ENCODE measurements around the gene WDR75.

The WDR75 gene

DNA sequence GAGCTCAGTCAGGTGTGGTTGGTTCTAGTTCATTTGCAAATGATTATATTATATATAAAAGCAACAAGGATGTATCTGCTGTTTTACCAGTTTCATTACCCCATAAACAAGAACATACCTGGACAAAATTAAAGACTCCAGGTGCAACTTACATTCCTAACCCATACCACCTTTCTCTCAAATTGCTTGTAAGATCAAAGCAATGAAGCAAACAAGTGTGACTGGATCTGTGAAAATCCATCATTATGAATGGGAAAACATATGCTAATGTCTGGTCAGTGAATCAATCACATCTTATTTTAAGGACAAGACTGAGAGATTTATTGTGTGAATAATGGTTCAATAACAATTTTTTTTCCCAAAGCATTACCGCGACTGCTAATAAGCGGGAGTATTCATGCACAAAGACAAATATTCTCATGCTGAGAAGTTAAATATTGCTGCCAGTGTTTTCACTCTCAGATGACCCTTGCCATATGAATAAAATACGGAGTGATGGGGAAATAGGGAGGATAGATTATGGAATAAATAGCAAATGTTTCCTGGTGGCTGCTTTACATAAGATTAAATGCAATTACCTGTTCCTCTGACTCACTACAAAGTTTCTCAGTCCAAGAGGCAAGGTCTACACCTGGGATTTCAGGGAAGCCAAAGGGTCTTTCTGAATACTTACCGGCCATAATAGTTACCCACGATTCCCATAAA, 59.3 kb downstream of the WDR75 start:
- no peak for DNase-seq (ENCODE audit: low spot score)

DNA sequence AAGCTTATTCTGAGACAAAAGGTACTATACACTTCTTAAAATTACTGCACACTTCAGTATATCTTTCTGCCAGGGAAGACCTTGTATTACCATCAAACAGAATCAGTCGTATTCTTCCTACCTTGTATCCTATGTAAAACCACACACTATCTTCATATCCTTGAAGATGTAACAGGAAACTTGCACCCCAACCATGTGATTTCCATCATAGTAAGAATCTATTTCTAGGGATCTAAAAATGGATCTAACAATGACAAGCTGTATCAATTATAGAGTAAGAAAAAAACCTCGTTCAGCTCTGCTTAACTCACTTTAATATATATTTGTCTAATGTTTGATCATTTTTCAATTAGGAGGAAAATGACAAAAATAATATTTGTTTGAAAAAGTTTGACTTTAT, 60.2 kb downstream of the WDR75 start:
- no peak for DNase-seq (ENCODE audit: low spot score)

DNA sequence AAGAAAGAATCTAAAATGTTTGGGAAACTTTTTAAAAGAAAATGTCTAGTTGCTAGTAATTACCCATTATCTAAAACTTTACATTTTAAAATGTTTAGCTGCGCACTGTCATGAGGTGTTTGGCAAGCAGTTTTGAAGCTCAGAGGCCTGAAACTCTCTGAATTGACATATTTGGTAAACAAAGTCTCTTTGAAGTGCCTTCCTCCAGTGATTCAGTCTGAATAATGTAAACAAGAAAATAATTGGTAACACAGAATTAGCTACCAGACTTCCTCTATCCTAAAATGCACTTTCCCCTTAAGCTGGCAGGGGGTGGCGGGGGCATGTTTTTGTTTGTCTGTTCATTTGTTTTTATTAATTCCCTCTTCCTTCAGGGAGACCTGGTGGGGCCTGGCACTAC, 61.4 kb downstream of the WDR75 start:
- DNase-seq (ENCODE audit: low spot score) = no peak

DNA sequence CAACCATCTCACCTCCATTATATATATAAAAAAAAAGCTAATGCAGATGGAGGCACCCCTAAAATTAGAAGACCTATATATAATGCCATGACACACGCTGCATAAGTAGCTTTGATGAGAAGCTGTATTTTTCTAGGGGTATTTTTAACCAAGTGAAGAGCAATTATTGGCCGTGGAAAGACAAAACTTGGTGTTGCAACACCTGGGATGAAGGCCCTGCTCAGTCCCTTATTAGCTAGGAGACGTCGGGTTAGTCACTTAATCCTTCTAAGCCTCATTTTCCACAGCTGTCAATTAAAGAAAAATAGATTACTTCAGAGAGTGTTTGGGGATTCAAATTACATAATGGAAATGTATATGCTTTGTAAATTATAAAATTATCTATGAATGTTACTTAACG, 63.0 kb downstream of the WDR75 start:
- no peak for DNase-seq (ENCODE audit: low spot score)

DNA sequence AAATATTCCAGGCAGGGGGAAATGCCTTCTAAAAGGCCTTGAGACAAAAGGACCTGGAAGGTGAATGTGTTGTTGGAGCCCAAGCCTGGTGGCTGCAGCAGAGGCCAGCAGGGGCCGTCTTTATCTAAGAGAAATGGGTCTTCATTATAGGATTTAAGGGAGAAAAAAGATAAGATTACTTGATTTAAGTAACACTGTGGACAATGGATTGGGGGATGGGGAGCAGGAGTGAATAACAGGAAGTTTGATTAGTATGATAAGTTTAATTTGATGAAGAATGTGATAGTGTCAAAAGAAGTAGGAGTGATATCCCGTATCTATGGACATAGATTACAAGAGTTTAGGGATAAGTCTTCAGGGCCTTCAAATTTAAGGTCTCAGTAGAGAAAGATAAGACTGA, 64.2 kb downstream of the WDR75 start:
- DNase-seq (ENCODE audit: low spot score) = no peak

DNA sequence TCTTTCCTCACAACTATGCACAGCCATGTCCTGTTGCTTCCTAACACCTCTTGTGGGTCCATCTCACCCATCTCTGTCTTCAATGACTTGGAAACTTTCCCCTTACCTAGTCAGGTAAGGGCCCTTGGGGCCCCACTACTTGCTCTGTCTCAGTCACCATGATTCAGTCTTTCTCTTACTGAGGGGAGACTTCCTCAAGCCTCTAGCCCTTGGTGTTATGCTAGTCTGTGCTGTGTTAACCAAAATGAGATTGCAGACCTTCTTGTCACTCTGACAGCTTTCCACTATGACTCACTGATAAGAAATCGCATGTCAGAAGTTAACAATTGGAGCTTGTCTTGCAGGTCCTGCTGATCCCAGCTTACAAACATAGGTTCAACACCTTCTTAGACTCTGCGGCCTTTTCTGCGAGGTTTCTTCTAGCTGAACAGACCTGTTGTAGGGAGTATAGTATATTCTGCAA, 65.3 kb downstream of the WDR75 start:
- no peak for DNase-seq (ENCODE audit: low spot score)

DNA sequence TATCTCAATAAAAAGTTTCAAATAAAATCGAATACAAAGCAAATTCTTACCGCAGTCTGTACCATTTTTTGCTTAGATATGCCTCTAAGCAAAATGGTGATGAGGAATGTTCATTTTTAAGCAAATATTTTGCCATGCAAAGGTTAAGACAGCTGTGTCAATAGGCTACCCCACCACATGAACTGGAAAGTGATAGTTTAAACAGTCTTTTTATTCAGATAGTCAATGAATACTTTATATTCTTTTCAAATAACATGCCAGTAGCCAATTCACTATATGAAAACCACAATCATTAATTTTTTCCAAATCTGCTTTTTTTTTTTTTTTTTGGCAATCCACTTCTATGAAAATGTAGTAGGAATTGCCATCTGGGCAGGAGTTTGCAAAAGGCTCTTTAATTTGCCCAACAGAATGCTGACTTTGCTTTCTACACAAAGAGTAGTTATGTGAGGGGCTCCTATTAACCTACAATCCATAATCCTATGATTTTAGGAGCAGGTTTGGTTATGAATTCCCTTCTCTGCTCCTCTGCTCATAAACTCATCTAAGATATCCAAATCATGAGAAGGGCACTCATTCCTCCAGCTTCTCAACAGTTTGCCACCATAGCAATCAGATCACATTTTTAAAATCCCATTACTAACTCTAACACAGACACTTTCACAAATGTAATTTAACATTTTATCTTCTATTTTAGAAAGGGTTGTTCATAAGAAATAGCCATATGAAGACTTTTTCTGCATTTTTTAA, 70.1 kb downstream of the WDR75 start:
- DNase-seq (ENCODE audit: low spot score) = no peak

DNA sequence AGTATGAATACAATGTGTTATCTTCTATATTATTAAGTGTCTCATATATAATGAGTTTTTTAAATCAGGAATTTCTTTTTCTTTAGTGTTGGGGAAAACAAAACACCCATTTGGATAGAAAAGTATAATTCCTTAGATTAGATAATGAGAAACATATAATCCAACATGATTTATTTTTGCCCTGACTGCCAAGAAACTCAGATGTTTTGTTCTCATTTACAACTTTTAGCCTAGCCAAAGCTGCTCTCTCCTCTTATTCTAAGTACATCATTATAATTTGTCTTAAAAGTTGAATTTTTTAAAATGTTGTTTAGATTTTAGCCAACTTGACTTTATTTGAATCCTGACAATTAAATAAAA, 70.7 kb downstream of the WDR75 start:
- no peak for DNase-seq (ENCODE audit: low spot score)

DNA sequence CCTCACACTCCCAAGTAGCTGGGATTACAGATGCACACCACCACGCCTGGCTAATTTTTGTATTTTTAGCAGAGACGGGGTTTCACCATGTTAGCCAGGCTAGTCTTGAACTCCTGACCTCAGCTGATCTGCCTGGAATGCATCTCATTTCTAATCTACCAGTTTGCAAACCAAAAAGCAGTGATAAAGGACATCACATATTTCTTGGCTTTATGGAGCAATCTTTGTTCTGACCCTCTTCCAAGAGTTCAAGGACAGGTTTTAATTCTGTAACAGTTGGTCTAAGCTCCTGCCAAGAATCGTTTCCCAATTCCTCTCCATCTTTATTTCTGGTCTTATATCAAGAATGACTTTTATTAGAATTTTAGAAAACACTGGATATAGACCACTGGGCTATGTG, 71.6 kb downstream of the WDR75 start:
- no peak for DNase-seq (ENCODE audit: low spot score)

DNA sequence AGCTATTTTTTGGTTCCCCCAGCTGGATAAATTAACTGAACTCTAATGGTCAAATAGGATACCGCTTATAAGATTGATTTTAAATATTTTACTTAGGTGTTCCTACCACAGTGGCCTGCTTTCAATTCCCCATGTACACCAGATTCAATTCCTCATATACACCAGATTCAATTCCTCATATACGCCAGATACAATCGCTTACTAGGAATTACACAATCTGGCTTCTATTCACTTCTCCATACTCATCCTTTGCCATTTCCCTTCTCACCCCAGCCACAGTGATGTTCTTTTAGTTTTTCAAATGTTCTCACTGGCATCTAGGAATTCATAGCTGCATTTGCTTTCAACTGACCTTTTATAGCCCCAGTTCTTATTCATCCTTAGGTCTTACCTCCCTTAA, 72.8 kb downstream of the WDR75 start:
- DNase-seq (ENCODE audit: low spot score) = no peak

DNA sequence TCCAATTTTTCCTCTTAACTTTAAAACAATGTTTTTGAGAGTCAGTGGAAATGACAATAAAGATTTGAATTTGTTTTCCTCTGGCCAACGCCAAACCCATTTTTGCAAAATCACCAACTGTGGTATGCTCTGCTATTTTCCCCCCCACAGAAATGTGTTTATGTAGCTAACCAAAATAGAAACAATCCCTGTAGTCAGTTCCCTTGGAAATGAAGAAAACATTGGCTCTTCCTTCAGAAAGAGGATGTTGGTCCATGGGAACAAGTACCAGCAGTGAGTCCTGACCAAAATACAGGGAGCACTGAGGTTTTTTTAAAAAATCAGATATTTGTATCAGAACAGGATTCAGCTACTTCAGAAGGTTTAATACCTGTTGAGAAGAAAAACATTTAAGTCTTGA, 74.0 kb downstream of the WDR75 start:
- DNase-seq (ENCODE audit: low spot score) = no peak

DNA sequence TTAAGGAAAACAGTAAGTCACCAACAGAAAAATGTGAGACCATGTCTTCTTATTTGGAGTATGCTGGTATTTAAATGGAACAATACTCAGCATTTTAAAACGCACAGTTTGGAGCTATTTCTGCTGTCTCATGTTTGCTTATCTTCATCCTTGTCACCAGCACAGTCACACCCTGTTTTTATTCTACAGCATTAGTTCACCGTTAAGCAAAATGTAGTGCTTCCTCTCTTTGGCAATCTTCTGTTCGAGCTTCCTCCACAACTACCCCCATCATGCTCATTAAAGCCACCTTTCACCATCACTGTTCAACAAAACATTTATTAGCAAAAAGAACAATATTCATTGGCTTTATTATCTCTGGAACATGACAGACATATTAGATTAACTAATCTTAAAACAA, 75.3 kb downstream of the WDR75 start:
- no peak for DNase-seq (ENCODE audit: low spot score)

DNA sequence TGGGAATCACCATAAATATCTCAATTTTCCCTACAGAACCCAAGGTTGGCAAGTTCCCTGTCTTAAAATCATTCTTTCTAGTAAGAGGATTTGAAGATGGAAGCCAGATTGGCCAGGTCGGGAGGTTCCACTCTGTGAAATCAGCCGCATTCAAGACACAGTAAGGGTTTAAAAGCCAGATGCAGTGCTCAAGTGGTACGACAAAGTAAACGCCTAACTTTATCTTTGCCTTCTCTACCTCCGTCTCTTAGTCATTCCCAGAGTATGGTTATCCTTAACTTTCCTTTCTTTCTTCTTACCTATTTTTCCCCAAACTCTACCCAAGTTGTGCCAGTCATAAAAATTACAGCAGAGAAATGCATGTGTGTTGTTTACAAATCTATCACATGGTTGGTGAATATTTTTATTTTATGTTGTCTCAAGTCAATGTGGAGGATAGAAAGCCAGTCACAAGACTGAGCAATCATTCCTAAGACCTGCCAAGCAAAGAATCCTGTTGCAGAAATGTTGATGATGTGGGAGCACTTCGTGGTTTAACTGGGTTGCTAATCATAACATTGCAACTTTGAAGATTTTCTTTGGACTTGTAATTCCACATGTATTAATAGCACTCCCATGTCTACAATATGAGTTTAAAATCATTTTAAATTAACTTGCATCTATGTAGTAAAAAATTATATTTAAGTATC, 76.7 kb downstream of the WDR75 start:
- no peak for DNase-seq (ENCODE audit: low spot score)

DNA sequence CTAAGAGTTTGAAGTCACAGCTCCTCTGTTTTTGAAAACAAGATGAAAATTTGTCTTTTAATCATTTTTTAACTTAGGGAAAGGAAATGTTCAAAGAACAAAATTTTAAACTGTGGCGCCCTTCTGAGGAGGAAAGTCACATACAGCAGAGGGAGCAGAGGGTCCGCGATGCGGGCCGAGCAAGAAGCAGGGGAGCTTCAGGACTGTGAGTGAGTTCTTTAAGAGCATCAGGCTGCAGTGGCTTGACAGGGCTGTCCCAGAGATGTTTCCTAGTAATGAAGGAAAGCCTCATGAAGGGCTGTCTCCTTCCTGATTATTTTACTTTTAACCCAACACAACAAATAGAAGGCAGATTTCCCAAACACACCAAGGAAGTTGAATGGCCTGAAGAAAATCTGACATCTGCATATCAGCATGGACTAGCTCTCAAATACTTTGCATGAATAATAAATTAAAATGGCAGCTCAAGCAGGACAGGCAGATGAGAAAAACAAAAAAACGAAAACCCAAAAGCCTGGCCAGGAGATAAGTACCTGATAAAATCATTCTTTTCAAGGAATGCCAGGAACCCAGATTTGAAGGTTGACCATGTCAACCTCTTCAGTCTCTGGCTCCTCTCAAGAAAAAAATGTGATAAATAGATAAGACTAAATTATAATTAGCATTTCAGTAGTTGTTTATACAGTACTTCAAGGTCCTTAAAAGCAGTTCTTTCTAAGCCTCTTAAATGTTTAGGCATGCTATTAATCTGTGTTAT, 78.5 kb downstream of the WDR75 start:
- no peak for DNase-seq (ENCODE audit: low spot score)

DNA sequence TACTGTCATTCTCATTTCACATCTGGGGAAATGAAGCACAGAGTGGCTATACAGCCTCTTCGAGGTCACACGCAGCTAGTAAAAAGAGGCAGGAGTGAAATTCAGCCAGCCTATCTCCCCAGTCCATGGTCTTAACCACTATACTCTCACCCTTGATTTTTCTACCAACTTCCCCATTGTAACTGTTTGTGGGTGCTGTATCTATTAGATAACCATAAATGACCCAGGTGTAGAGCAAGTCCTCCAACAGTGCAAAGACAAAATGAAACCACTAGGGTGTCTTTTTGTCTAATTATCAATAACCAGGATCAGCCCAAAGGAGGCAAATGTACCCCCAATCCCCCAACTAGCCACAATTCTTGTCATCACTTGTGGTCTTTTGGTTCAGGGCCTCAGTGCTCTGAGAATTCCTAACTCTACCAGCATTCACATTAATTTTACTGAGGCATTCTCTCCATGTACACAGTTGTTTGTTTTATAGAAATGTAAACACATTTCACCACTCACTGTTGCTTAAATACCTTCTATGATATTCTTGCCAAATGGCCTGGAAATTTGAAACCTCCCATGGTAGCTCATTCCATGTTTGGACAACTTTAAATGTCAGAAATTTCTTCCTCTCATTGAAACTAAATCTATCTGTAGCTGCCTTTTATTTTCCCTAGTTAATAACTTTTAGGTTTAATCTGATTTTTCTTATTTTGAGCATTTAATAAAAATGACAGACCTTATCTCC, 80.6 kb downstream of the WDR75 start:
- no peak for DNase-seq (ENCODE audit: low spot score)

DNA sequence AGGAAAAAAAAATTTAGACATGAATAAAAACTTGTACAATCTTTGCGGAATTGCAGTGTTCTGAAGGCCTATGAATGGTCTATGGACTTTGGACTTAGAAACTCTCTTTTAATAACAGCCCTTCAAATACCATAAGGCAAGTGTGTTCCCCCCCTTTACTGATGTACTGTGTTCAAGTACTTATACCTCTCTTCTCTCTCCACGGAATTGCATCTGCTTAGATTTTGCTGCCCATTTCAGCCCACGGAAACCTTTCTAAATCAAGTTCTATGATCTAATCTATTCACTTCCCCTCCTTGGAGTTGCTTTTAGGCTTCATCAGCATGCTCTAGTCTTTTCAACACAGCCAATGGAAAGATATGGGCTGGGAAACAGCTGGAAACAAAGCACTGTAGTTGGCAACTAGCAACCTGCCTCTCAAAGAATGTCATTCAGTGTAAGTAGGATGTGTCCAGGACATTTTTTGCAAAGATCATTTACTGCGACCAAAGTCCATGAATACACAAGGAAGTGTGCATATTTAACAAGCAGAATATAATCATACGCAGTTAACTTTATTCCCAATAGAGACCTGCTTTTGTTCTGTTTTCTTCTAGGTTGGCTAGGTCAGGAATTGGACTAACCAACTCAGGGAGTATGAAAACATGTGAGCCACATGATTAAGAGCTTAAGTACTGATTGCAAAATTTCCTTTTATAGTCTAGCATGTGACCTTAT, 81.3 kb downstream of the WDR75 start:
- DNase-seq (ENCODE audit: low spot score) = no peak

DNA sequence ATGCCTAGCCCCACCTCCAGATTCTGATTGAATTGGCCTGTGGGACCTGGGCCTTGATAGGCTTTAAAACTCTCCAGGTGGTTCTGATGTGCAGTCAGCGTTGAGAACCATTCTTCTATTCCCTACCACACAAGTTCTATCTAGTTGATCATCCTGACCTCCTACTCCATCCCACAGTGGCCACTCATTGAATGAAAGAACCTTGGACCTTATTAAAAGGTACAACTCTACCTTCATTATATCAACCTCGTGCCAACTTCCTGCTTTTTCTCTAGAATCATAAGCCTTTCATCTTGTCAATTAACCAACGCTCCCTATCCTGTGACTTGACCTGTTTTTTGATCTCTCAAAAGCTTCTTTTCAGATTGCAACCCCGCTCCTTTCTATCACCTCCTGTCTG, 83.5 kb downstream of the WDR75 start:
- no peak for DNase-seq (ENCODE audit: low spot score)

Data from putamen (tissue), 1 donor.